Panc1 (cell line): ENCODE measurements around the gene ABHD12. TPM values are rescaled to one million over a fixed set of nuclear protein-coding genes. Genes with fewer than 3 reads are reported as not detected.

Experiments
- ATAC-seq: fragments of 200-7000 bp; cut with Tn5 transposase; 2 replicates; pipeline ENCODE4 v1.9.1; 2020; ENCODE audit warnings: mild to moderate bottlenecking, moderate library complexity
- BruUV-seq: library from RNA; stranded (reverse); fragments of 400-500 nt; replicated peaks from 2 replicates; lab custom pipeline; 2021; lab: Mats Ljungman, UMichigan
- CTCF ChIA-PET: fragments of 300-600 bp; sonication (Branson Sonifier 250); formaldehyde crosslinking; loops from one replicate; lab custom pipeline; 2022; ENCODE audit warnings: antibody characterized with exemption; lab: Charles Lee
- POLR2A ChIA-PET: fragments of 300-600 bp; sonication (Branson Sonifier 250); formaldehyde crosslinking; loops from one replicate; lab custom pipeline; 2022; ENCODE audit warnings: antibody characterized with exemption; lab: Charles Lee
- DNase-seq: peaks from one replicate; pipeline ENCODE4 v3.0.0-alpha.2; 2010; ENCODE audit warnings: low read depth, low spot score
- H3K27ac ChIP-seq: 2 replicates; pipeline ENCODE4 v1.5.1; 2011; ENCODE audit warnings: mild to moderate bottlenecking, low read length, inconsistent platforms
- H3K27me3 ChIP-seq: fragments of 200-500 bp; sonication (Bioruptor generic); 2 replicates; pipeline ENCODE4 v1.6.0; 2014; ENCODE audit warnings: low read length, inconsistent platforms; ENCODE audit not compliant: control insufficient read depth, insufficient read depth
- H3K36me3 ChIP-seq: fragments of 200-500 bp; sonication (Bioruptor generic); 2 replicates; pipeline ENCODE4 v1.5.1; 2014; ENCODE audit warnings: inconsistent platforms, mild to moderate bottlenecking, low read length, moderate library complexity; ENCODE audit not compliant: control insufficient read depth, insufficient read depth
- H3K4me1 ChIP-seq: 2 replicates; pipeline ENCODE4 v1.5.1; 2011; ENCODE audit warnings: inconsistent platforms, mild to moderate bottlenecking, low read length, moderate library complexity; ENCODE audit not compliant: control insufficient read depth, insufficient read depth
- H3K4me3 ChIP-seq, 2 experiments: 2 replicates each; pipeline ENCODE4 v1.5.1; 2011 to 2012; ENCODE audit warnings: low read depth in 2 of 2, low read length in 2 of 2, mild to moderate bottlenecking in 2 of 2, inconsistent platforms in 1 of 2, moderate library complexity in 1 of 2
- H3K9me3 ChIP-seq: fragments of 200-500 bp; sonication (Bioruptor generic); 2 replicates; pipeline ENCODE4 v1.5.1; 2014; ENCODE audit warnings: low read depth, mild to moderate bottlenecking, inconsistent platforms, low read length, moderate library complexity; ENCODE audit not compliant: control insufficient read depth, insufficient read depth
- POLR2AphosphoS5 ChIP-seq: IDR thresholded peaks from 2 replicates; pipeline ENCODE4 v1.6.1; 2012; ENCODE audit warnings: mild to moderate bottlenecking, low read depth, low read length, moderate library complexity
- SIN3A ChIP-seq: IDR thresholded peaks from 2 replicates; pipeline ENCODE4 v1.6.1; 2012; ENCODE audit warnings: low read depth, mild to moderate bottlenecking, low read length, moderate library complexity, borderline replicate concordance; ENCODE audit not compliant: insufficient read depth
- TCF7L2 ChIP-seq: IDR thresholded peaks from 2 replicates; pipeline ENCODE4 v1.6.1; 2011; ENCODE audit warnings: mild to moderate bottlenecking, low read depth, low read length, inconsistent platforms
- in situ Hi-C: cut with HindIII; loops from 2 replicates; pipeline ENCODE4 v1.10.0; 2016; ENCODE audit warnings: low sequenced_read_pairs, low pct_unique_long_range_greater_than_20kb
- intact Hi-C: fragments of 100-400 bp; cut with micrococcal nuclease; formaldehyde crosslinking; loops from one replicate; pipeline ENCODE4 v1.10.0; 2022; ENCODE audit not compliant: unreplicated experiment
- total RNA-seq: library from RNA; stranded (reverse); gene quantifications from one replicate; pipeline ENCODE4 v1.2.1, GENCODE V29; 2021; ENCODE audit not compliant: unreplicated experiment
- TF ChIP-seq, protein P1 (sequence below): fragments of 450-650 bp; IDR thresholded peaks from 2 replicates; pipeline ENCODE4 v1.5.1; 2017; ENCODE audit warnings: mild to moderate bottlenecking
- TF ChIP-seq, protein P2 (sequence below), 2 experiments: IDR thresholded peaks; 2 replicates each; pipeline ENCODE4 v1.6.1; 2011 to 2012; ENCODE audit warnings: low read depth in 2 of 2, control low read depth in 1 of 2, low read length in 1 of 2, mild to moderate bottlenecking in 1 of 2, moderate library complexity in 1 of 2; ENCODE audit not compliant: insufficient read depth in 1 of 2

Gene ABHD12
- total RNA-seq, 1 experiment from 2014 or later: 90.9 TPM

DNA sequence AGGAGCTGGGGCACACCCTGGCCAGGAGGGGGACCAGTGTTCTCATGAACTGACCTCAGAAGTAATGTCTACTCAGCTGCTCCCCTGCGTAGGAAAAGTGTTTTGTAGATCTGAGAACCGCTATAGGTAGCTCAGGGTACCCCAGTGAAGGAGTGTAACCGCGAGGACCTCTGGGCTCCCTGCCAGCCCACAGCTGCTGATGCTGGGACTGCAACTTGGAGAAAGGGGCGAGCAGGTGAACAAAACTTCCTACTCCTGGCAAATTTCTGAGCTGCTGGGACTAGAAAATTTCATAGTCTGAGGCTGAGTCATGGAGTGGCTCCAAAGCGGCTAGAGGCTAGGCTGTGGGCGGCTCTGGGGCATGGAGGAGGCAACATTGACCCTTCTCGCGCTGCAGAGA lies 90.8 kb downstream of the ABHD12 start:
- in situ Hi-C loops: no loop called here

DNA sequence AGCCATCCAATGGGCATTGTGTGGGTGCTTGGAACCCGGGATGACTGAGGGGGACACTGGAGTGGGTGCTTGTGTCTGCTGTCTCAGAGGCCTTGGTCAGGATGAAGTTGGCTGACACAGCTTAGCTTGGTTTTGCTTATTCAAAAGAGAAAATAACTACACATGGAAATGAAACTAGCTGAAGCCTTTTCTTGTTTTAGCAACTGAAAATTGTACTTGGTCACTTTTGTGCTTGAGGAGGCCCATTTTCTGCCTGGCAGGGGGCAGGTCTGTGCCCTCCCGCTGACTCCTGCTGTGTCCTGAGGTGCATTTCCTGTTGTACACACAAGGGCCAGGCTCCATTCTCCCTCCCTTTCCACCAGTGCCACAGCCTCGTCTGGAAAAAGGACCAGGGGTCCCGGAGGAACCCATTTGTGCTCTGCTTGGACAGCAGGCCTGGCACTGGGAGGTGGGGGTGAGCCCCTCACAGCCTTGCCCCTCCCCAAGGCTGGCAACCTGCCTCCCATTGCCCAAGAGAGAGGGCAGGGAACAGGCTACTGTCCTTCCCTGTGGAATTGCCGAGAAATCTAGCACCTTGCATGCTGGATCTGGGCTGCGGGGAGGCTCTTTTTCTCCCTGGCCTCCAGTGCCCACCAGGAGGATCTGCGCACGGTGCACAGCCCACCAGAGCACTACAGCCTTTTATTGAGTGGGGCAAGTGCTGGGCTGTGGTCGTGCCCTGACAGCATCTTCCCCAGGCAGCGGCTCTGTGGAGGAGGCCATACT lies 93.3 kb downstream of the ABHD12 start:
- DNase-seq: no peak
- TSS peak; percentile 81 for BruUV-seq
- H3K4me3 ChIP-seq: no peak overlapping the region
- no peaks in the 10 kb centered on the region for H3K9me3 ChIP-seq
- peaks cover 75% of the 10 kb centered on the region for H3K4me1 ChIP-seq
- in situ Hi-C loops: no loop called here
- 0 out of 2 replicates have a peak, but pooled peaks have one; percentile 9 for ATAC-seq
- 0 out of 2 replicates have a peak, but pooled peaks cover 4% of the 10 kb centered on the region for H3K36me3 ChIP-seq
- CTCF ChIA-PET: no interaction called here
- intact Hi-C loops: loop anchor here (10.0 kb wide), 1 partner anchor 303 kb away; the partner anchor contains the start of gene APMAP
- H3K27me3 ChIP-seq: no peaks in the 10 kb centered on the region
- H3K27ac ChIP-seq: peak overlapping the region; percentile 79
- TF ChIP-seq SIN3A: no peak
- TF ChIP-seq TCF7L2: no peak
- TF ChIP-seq, protein P1, sequence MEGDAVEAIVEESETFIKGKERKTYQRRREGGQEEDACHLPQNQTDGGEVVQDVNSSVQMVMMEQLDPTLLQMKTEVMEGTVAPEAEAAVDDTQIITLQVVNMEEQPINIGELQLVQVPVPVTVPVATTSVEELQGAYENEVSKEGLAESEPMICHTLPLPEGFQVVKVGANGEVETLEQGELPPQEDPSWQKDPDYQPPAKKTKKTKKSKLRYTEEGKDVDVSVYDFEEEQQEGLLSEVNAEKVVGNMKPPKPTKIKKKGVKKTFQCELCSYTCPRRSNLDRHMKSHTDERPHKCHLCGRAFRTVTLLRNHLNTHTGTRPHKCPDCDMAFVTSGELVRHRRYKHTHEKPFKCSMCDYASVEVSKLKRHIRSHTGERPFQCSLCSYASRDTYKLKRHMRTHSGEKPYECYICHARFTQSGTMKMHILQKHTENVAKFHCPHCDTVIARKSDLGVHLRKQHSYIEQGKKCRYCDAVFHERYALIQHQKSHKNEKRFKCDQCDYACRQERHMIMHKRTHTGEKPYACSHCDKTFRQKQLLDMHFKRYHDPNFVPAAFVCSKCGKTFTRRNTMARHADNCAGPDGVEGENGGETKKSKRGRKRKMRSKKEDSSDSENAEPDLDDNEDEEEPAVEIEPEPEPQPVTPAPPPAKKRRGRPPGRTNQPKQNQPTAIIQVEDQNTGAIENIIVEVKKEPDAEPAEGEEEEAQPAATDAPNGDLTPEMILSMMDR: no peak
- TF ChIP-seq, protein P2, sequence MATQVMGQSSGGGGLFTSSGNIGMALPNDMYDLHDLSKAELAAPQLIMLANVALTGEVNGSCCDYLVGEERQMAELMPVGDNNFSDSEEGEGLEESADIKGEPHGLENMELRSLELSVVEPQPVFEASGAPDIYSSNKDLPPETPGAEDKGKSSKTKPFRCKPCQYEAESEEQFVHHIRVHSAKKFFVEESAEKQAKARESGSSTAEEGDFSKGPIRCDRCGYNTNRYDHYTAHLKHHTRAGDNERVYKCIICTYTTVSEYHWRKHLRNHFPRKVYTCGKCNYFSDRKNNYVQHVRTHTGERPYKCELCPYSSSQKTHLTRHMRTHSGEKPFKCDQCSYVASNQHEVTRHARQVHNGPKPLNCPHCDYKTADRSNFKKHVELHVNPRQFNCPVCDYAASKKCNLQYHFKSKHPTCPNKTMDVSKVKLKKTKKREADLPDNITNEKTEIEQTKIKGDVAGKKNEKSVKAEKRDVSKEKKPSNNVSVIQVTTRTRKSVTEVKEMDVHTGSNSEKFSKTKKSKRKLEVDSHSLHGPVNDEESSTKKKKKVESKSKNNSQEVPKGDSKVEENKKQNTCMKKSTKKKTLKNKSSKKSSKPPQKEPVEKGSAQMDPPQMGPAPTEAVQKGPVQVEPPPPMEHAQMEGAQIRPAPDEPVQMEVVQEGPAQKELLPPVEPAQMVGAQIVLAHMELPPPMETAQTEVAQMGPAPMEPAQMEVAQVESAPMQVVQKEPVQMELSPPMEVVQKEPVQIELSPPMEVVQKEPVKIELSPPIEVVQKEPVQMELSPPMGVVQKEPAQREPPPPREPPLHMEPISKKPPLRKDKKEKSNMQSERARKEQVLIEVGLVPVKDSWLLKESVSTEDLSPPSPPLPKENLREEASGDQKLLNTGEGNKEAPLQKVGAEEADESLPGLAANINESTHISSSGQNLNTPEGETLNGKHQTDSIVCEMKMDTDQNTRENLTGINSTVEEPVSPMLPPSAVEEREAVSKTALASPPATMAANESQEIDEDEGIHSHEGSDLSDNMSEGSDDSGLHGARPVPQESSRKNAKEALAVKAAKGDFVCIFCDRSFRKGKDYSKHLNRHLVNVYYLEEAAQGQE (IDR thresholded peaks at IDR 0.05; ENCODE audit: insufficient read depth in 1 of 2, low read depth in 2 of 2, low read length in 1 of 2): no peak
- no peak; the same call in 1 of the 2 replicates for TF ChIP-seq POLR2AphosphoS5
- POLR2A ChIA-PET: no interaction called here

More for the DNA sequence above, 90.8 kb downstream of the ABHD12 start:
- TF ChIP-seq POLR2AphosphoS5: peak; percentile 18; the same call in 1 of the 2 replicates
- TF ChIP-seq, protein P1: no peak
- peak overlapping the region; percentile 78 for H3K27ac ChIP-seq
- H3K4me3 ChIP-seq: no peak overlapping the region
- peaks cover 4% of the 10 kb centered on the region; the same call in 1 of the 2 replicates for H3K36me3 ChIP-seq
- no peak for DNase-seq
- ChIA-PET CTCF (interaction anchor here (1.0 to 2.9 kb wide), 3 partner anchors 15 to 121 kb away, joined by 3 to 22 read pairs (median 3); no protein-coding TSS in a partner anchor), POLR2A (interaction anchor here (0.6 kb wide), 1 partner anchor 26 kb away, joined by 13 read pairs; no protein-coding TSS in a partner anchor)
- no peaks in the 10 kb centered on the region for H3K9me3 ChIP-seq
- intact Hi-C loops: loop anchor here (2.0 to 10.0 kb wide), 2 partner anchors 99 to 305 kb away; partner anchors contain the start of gene APMAP
- peaks cover 70% of the 10 kb centered on the region for H3K4me1 ChIP-seq
- H3K27me3 ChIP-seq: no peaks in the 10 kb centered on the region
- ATAC-seq: peak; percentile 11
- no TSS peak for BruUV-seq
